IMR-90 (cell line): ENCODE results near the gene A3GALT2. TPM values are rescaled to one million over a fixed set of nuclear protein-coding genes. Genes with fewer than 3 reads are reported as not detected.

Experiments used
- ATAC-seq: fragments of 200-7000 bp; cut with Tn5 transposase; 2 replicates; pipeline ENCODE4 v1.9.1; 2020; ENCODE audit warnings: low read depth, mild to moderate bottlenecking, moderate library complexity
- BruUV-seq: library from RNA; stranded (reverse); fragments of 400-500 nt; replicated peaks from 2 replicates; lab custom pipeline; 2021; lab: Mats Ljungman, UMichigan
- CTCF ChIA-PET: fragments of 300-600 bp; formaldehyde crosslinking; extraction: SDS; loops from one replicate; lab custom pipeline; 2021; ENCODE audit warnings: antibody characterized with exemption; lab: Yijun Ruan, JAX
- POLR2A ChIA-PET: fragments of 300-600 bp; sonication (Branson Sonifier 250); formaldehyde crosslinking; loops from one replicate; lab custom pipeline; 2022; ENCODE audit warnings: antibody characterized with exemption; ENCODE audit not compliant: unreplicated experiment; lab: Charles Lee
- DNase-seq: peaks from one replicate; pipeline ENCODE4 v3.0.0; 2013
- H2AFZ ChIP-seq: replicated peaks from 2 replicates; pipeline ENCODE3; 2013; ENCODE audit warnings: low read length, mild to moderate bottlenecking; ENCODE audit not compliant: poor library complexity
- H2AK5ac ChIP-seq: 2 replicates; pipeline ENCODE4 v1.6.1; 2013; ENCODE audit warnings: low read depth, low read length, inconsistent platforms
- H2AK9ac ChIP-seq: replicated peaks from 2 replicates; pipeline ENCODE3; 2013; ENCODE audit warnings: mild to moderate bottlenecking, low read depth, low read length, moderate library complexity; ENCODE audit not compliant: poor library complexity
- H2BK120ac ChIP-seq: 2 replicates; pipeline ENCODE4 v1.6.1; 2013; ENCODE audit warnings: low read depth, low read length, inconsistent platforms
- H2BK15ac ChIP-seq: 3 replicates; pipeline ENCODE4 v1.6.1; 2013; ENCODE audit warnings: low read depth, low read length, inconsistent platforms
- H2BK20ac ChIP-seq: 2 replicates; pipeline ENCODE4 v1.6.1; 2013; ENCODE audit warnings: low read depth, mild to moderate bottlenecking, inconsistent platforms, low read length, moderate library complexity
- H2BK5ac ChIP-seq: 2 replicates; pipeline ENCODE4 v1.6.1; 2013; ENCODE audit warnings: mild to moderate bottlenecking, low read depth, low read length, inconsistent platforms; ENCODE audit not compliant: poor library complexity, severe bottlenecking
- H3K14ac ChIP-seq: replicated peaks from 2 replicates; pipeline ENCODE4 v1.6.1; 2013; ENCODE audit warnings: low read depth, low read length, inconsistent platforms
- H3K18ac ChIP-seq: 2 replicates; pipeline ENCODE4 v1.6.1; 2013; ENCODE audit warnings: low read depth, low read length, control low read depth
- H3K23ac ChIP-seq: 2 replicates; pipeline ENCODE4 v1.6.1; 2013; ENCODE audit warnings: low read depth, low read length, inconsistent platforms
- H3K27ac ChIP-seq: 2 replicates; pipeline ENCODE4 v1.5.1; 2013; ENCODE audit warnings: mild to moderate bottlenecking, control low read depth, low read length; ENCODE audit not compliant: insufficient read depth
- H3K27me3 ChIP-seq: 2 replicates; pipeline ENCODE4 v1.6.1; 2013; ENCODE audit warnings: low read length; ENCODE audit not compliant: control insufficient read depth, insufficient read depth
- H3K36me3 ChIP-seq: 2 replicates; pipeline ENCODE4 v1.6.1; 2013; ENCODE audit warnings: low read length, mixed read lengths; ENCODE audit not compliant: control insufficient read depth, insufficient read depth
- H3K4ac ChIP-seq: 2 replicates; pipeline ENCODE4 v1.6.1; 2013; ENCODE audit warnings: low read depth, low read length, inconsistent platforms
- H3K4me1 ChIP-seq: 2 replicates; pipeline ENCODE4 v1.6.1; 2013; ENCODE audit warnings: low read length, mixed read lengths; ENCODE audit not compliant: control insufficient read depth, insufficient read depth
- H3K4me2 ChIP-seq: 2 replicates; pipeline ENCODE4 v1.6.1; 2013; ENCODE audit warnings: low read depth, mild to moderate bottlenecking, control low read depth, low read length, moderate library complexity
- H3K4me3 ChIP-seq: 2 replicates; pipeline ENCODE4 v1.5.1; 2013; ENCODE audit warnings: low read depth, mild to moderate bottlenecking, control low read depth, low read length, moderate library complexity; ENCODE audit not compliant: insufficient read depth
- H3K56ac ChIP-seq: 2 replicates; pipeline ENCODE4 v1.6.1; 2013; ENCODE audit warnings: low read length, inconsistent platforms; ENCODE audit not compliant: insufficient read depth; ENCODE audit errors: extremely low read depth
- H3K79me1 ChIP-seq, 2 experiments: 2 replicates each; pipeline ENCODE4 v1.6.1; 2013; ENCODE audit warnings: low read length in 2 of 2, inconsistent platforms in 1 of 2, low read depth in 1 of 2
- H3K9ac ChIP-seq: 2 replicates; pipeline ENCODE4 v1.6.1; 2013; ENCODE audit warnings: low read depth, low read length, control low read depth
- H3K9me1 ChIP-seq: 2 replicates; pipeline ENCODE4 v1.6.1; 2013; ENCODE audit warnings: low read length, inconsistent platforms; ENCODE audit not compliant: insufficient read depth
- H3K9me3 ChIP-seq: 2 replicates; pipeline ENCODE4 v1.6.1; 2013; ENCODE audit warnings: low read length; ENCODE audit not compliant: control insufficient read depth, insufficient read depth
- H4K20me1 ChIP-seq: 2 replicates; pipeline ENCODE4 v1.6.1; 2013; ENCODE audit warnings: low read length, inconsistent platforms; ENCODE audit not compliant: insufficient read depth
- H4K5ac ChIP-seq: 2 replicates; pipeline ENCODE4 v1.6.1; 2013; ENCODE audit warnings: mild to moderate bottlenecking, low read depth, low read length, control low read depth
- H4K8ac ChIP-seq, 2 experiments: 2 replicates each; pipeline ENCODE4 v1.6.1; 2013; ENCODE audit warnings: low read depth in 2 of 2, low read length in 2 of 2, control low read depth in 1 of 2, inconsistent platforms in 1 of 2
- H4K91ac ChIP-seq: 2 replicates; pipeline ENCODE4 v1.6.1; 2013; ENCODE audit warnings: low read depth, low read length, inconsistent platforms; ENCODE audit not compliant: insufficient read depth
- BHLHE40 ChIP-seq: fragments of 150-350 bp; IDR thresholded peaks from 2 replicates; pipeline ENCODE4 v1.6.1; 2016; ENCODE audit warnings: mild to moderate bottlenecking, low read depth, low read length
- CEBPB ChIP-seq: IDR thresholded peaks from 2 replicates; pipeline ENCODE4 v1.6.1; 2012; ENCODE audit warnings: low read depth, low read length, improper control_type of control experiment
- CHD1 ChIP-seq: IDR thresholded peaks from 2 replicates; pipeline ENCODE4 v1.6.1; 2012; ENCODE audit warnings: low read depth, low read length, improper control_type of control experiment
- CTCF ChIP-seq: conservative IDR thresholded peaks from 2 replicates; pipeline ENCODE4 v1.5.1; 2012; ENCODE audit warnings: mild to moderate bottlenecking, low read depth, low read length, improper control_type of control experiment
- FOS ChIP-seq: fragments of 150-350 bp; IDR thresholded peaks from 2 replicates; pipeline ENCODE4 v1.6.1; 2016; ENCODE audit warnings: low read depth, low read length
- MAFK ChIP-seq: IDR thresholded peaks from 2 replicates; pipeline ENCODE4 v1.6.1; 2012; ENCODE audit warnings: low read depth, low read length, improper control_type of control experiment
- MAZ ChIP-seq: IDR thresholded peaks from 2 replicates; pipeline ENCODE4 v1.6.1; 2012; ENCODE audit warnings: low read depth, mild to moderate bottlenecking, low read length, improper control_type of control experiment, moderate library complexity, borderline replicate concordance
- MXI1 ChIP-seq: IDR thresholded peaks from 2 replicates; pipeline ENCODE4 v1.6.1; 2012; ENCODE audit warnings: low read depth, mild to moderate bottlenecking, low read length, moderate library complexity, borderline replicate concordance
- NFE2L2 ChIP-seq: fragments of 150-350 bp; IDR thresholded peaks from 2 replicates; pipeline ENCODE4 v1.6.1; 2016; ENCODE audit warnings: low read depth, mild to moderate bottlenecking, low read length
- POLR2A ChIP-seq: IDR thresholded peaks from 2 replicates; pipeline ENCODE4 v1.6.1; 2012; ENCODE audit warnings: mild to moderate bottlenecking, low read depth, low read length
- RAD21 ChIP-seq: IDR thresholded peaks from 2 replicates; pipeline ENCODE4 v1.6.1; 2012; ENCODE audit warnings: low read length, improper control_type of control experiment
- RCOR1 ChIP-seq: IDR thresholded peaks from 2 replicates; pipeline ENCODE4 v1.6.1; 2012; ENCODE audit warnings: mild to moderate bottlenecking, low read length, improper control_type of control experiment; ENCODE audit not compliant: insufficient replicate concordance
- RFX5 ChIP-seq: IDR thresholded peaks from 2 replicates; pipeline ENCODE4 v1.8.0; 2012; ENCODE audit warnings: low read depth, mild to moderate bottlenecking, low read length, moderate library complexity
- SMC3 ChIP-seq: fragments of 150-350 bp; IDR thresholded peaks from 2 replicates; pipeline ENCODE4 v1.6.1; 2016; ENCODE audit warnings: low read depth, mild to moderate bottlenecking, antibody characterized with exemption, low read length, moderate library complexity
- WGBS, 2 experiments: methylation state at CpG; one replicate each; pipeline versions ENCODE4 v1.1.5 to v1.1.7; 2013; ENCODE audit warnings: missing lambda C conversion rate in 2 of 2; ENCODE audit not compliant: insufficient read length in 1 of 2; ENCODE audit errors: extremely low coverage in 2 of 2; 5-methylcytosine and 5-hydroxymethylcytosine counted together
- dilution Hi-C: fragments of 300-500 bp; cut with HindIII; formaldehyde crosslinking; loops from one replicate; pipeline ENCODE4 v1.14.3; 2018; ENCODE audit warnings: low sequenced_read_pairs; ENCODE audit not compliant: unreplicated experiment
- in situ Hi-C: fragments of 300-500 bp; cut with MboI; formaldehyde crosslinking; loops from 3 replicates; pipeline ENCODE4 v1.14.3; 2019; ENCODE audit warnings: low sequenced_read_pairs, inconsistent platforms, mixed read lengths
- intact Hi-C: fragments of 100-400 bp; cut with micrococcal nuclease; formaldehyde crosslinking; loops from 2 replicates; pipeline ENCODE4 v1.10.0; 2022
- polyA plus RNA-seq, 3 experiments: library from polyadenylated mRNA; depleted of rRNA; stranded (reverse); fragments of >200 nt; gene quantifications; 2 replicates each; pipeline ENCODE4 v1.2.3, GENCODE V29; 2012; ENCODE audit warnings: low replicate concordance in 1 of 3
- total RNA-seq: library from RNA; depleted of rRNA; stranded (reverse); fragments of >200 nt; gene quantifications from 2 replicates; pipeline ENCODE4 v1.2.3, GENCODE V29; 2012
- TF ChIP-seq, protein P1 (sequence below): fragments of 150-350 bp; IDR thresholded peaks from 2 replicates; pipeline ENCODE4 v1.6.1; 2016; ENCODE audit warnings: low read depth, mild to moderate bottlenecking, low read length, moderate library complexity, borderline replicate concordance
- TF ChIP-seq, protein P2 (sequence below): fragments of 150-350 bp; IDR thresholded peaks from 2 replicates; pipeline ENCODE4 v1.6.1; 2017; ENCODE audit warnings: mild to moderate bottlenecking, antibody characterized with exemption, low read length, low read depth

Gene A3GALT2
- total and polyA plus RNA-seq, 2 of the 4 experiments (the other 2 are of a cell fraction): not detected

DNA sequence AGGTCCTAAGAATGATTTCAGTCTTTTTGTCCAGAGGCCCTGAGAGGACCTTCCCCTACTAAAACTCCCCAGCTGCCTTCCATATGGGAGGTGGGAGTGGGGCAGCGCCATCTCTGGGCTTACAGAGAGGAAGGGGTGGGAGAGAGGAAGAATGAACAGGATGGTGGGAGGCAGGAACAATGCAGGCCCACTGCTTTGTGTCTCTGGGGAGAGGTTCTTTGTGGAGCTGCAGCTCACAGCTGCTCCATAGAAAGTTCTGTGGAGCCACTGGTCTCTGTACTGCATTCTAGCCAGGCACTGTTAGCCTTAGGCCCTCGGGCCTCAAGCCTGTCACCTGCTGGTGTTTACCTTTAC is 43.6 kb upstream of the A3GALT2 start:
- Histone ChIP-seq H4K5ac (peak overlapping the region; percentile 56; the same call in 1 of the 2 replicates), H4K91ac (peak overlapping the region; percentile 91), H2BK5ac (peak overlapping the region; percentile 16), H3K4me3 (no peak overlapping the region), H3K9me3 (no peaks in the 10 kb centered on the region), H2AK9ac (peak overlapping the region; percentile 46), H3K79me1 (peaks cover 4 to 14% of the 10 kb centered on the region in 2 experiments; a peak in 2 of 4 replicates), H3K4me2 (peak overlapping the region; percentile 23; the same call in 1 of the 2 replicates), H2AFZ (no peak overlapping the region), H2AK5ac (peak overlapping the region; percentile 88), H3K4ac (peak overlapping the region; percentile 64), H4K8ac (peak overlapping the region; percentile 84 to 96; a peak in 2 of 4 replicates), H3K4me1 (peaks cover 29% of the 10 kb centered on the region), H3K27me3 (no peaks in the 10 kb centered on the region), H2BK20ac (peak overlapping the region; percentile 84), H3K23ac (peak overlapping the region; percentile 33; the same call in 1 of the 2 replicates), H3K27ac (peak overlapping the region; percentile 64; the same call in 1 of the 2 replicates), H3K36me3 (peaks cover 5% of the 10 kb centered on the region; the same call in 1 of the 2 replicates), H3K14ac (peak overlapping the region; percentile 71), H3K9ac (peak overlapping the region; percentile 7; the same call in 1 of the 2 replicates), H2BK120ac (peak overlapping the region; percentile 89), H2BK15ac (peak overlapping the region; percentile 94; the same call in 2 of the 3 replicates), H3K9me1 (peaks cover 19% of the 10 kb centered on the region), H3K18ac (peak overlapping the region; percentile 60), H4K20me1 (no peaks in the 10 kb centered on the region), H3K56ac (no peak overlapping the region)
- TF ChIP-seq, protein P1, sequence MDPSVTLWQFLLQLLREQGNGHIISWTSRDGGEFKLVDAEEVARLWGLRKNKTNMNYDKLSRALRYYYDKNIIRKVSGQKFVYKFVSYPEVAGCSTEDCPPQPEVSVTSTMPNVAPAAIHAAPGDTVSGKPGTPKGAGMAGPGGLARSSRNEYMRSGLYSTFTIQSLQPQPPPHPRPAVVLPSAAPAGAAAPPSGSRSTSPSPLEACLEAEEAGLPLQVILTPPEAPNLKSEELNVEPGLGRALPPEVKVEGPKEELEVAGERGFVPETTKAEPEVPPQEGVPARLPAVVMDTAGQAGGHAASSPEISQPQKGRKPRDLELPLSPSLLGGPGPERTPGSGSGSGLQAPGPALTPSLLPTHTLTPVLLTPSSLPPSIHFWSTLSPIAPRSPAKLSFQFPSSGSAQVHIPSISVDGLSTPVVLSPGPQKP: no peak
- TF ChIP-seq, protein P2, sequence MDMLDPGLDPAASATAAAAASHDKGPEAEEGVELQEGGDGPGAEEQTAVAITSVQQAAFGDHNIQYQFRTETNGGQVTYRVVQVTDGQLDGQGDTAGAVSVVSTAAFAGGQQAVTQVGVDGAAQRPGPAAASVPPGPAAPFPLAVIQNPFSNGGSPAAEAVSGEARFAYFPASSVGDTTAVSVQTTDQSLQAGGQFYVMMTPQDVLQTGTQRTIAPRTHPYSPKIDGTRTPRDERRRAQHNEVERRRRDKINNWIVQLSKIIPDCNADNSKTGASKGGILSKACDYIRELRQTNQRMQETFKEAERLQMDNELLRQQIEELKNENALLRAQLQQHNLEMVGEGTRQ: no peak
- no peak for TF ChIP-seq BHLHE40
- no peak for TF ChIP-seq RCOR1
- TF ChIP-seq SMC3: no peak
- no peak for TF ChIP-seq CTCF
- TF ChIP-seq CEBPB: no peak
- no peak for TF ChIP-seq FOS
- TF ChIP-seq NFE2L2: no peak
- TF ChIP-seq MAZ: no peak
- no peak for TF ChIP-seq MAFK
- no peak for TF ChIP-seq POLR2A
- TF ChIP-seq RAD21: no peak
- no peak for TF ChIP-seq MXI1
- TF ChIP-seq RFX5: no peak
- TF ChIP-seq CHD1: no peak
- POLR2A ChIA-PET: interaction anchor here (1.1 kb wide), 1 partner anchor 25 kb away, joined by 3 read pairs; no protein-coding TSS in a partner anchor
- CTCF ChIA-PET: interaction anchor here (0.6 to 3.2 kb wide), 5 partner anchors 26 to 196 kb away, joined by 3 to 12 read pairs (median 3); no protein-coding TSS in a partner anchor
- in situ Hi-C loops: no loop called here
- DNase-seq: no peak
- dilution Hi-C loops: no loop called here
- intact Hi-C loops: loop anchor here (2.0 to 10.0 kb wide), 2 partner anchors 146 to 270 kb away; no protein-coding TSS in a partner anchor
- BruUV-seq: no TSS peak
- no peak for ATAC-seq
- no CpG with 5 or more reads among the region's 2 CpGs for WGBS, 2 experiments
